ENCODE measurements around the gene PRPS1. TPM values are rescaled to one million over a fixed set of nuclear protein-coding genes. Genes with fewer than 3 reads are reported as not detected.
A peak's percentile ranks its signal among the peaks of the same experiment; 100 is the strongest.

PRPS1 gene
- total and polyA plus RNA-seq, 4 donors, result 11.7 to 42.0 (median 33.0) TPM

DNA sequence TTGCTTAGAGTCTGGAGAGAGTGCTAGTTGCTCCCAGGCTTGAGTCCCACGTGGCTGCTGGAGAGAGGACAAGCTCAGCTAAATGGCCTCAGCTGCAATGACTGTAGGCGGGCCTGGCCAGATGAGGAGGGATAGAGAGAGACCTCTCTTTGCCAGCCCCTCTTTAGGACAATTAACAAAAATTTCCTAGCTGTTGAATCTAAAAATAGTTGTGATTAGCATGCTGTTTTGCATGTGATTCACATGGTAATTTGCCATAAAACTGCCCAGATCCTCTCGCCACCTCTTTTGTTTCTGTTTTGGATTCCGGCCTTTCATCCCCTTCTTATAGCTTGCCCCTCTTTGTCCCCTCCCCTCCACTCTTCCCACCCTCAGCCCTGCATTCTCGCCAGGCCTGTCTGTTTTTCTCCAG lies 28.9 kb upstream of the PRPS1 start:
- no peak overlapping the region for H3K9ac ChIP-seq (ENCODE audit: insufficient read depth in 1 of 2, low read length in 2 of 2)
- DNase-seq (peak; percentile 70 to 91 (median 86)), ATAC-seq (ENCODE audit: insufficient read depth, low FRiP score) (no peak)
- H3K4me3 ChIP-seq, result no peak overlapping the region
- peaks cover 0 to 10% (median 0%) of the 10 kb centered on the region in 5 donors for H3K4me1 ChIP-seq (ENCODE audit: control insufficient read depth in 5 of 5, insufficient read depth in 5 of 5, low read length in 5 of 5)
- no peaks in the 10 kb centered on the region for H3K9me3 ChIP-seq (ENCODE audit: control insufficient read depth in 4 of 4, insufficient read depth in 3 of 4, low read length in 3 of 4)
- H3K27me3 ChIP-seq (ENCODE audit: control insufficient read depth in 3 of 3, insufficient read depth in 3 of 3, low read length in 2 of 3), result peaks cover 0 to 12% (median 0%) of the 10 kb centered on the region in 3 donors
- no peaks in the 10 kb centered on the region for H3K36me3 ChIP-seq (ENCODE audit: control insufficient read depth in 4 of 4, insufficient read depth in 4 of 4, low read length in 4 of 4)
- 61 to 91% methylated on average over 5 of the region's 5 CpGs for WGBS, 2 donors
- H3K27ac ChIP-seq (ENCODE audit: low read depth in 1 of 2, low read length in 1 of 2), result no peak overlapping the region
- no peak for TF ChIP-seq CTCF (IDR thresholded peaks at IDR 0.05; ENCODE audit: control extremely low read depth, extremely low read depth)

DNA sequence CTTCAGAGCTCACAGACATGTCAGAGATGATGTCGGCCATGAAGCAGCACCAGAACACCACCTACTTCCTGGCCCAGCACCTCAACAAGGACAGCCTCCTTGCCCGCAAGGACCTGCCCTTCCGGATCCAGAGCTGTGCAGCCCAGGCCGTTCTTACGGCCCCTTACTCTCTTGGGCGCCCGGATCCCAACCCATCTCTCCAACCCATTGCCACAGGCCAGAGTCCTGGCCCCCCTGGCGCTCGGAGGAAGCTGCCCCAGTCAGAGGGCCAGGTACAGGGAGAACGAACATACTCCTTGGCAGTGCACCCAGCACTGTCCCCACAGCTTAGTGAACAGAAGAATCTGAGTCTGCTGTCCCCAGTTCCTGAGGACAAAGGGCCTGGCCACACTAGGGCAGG lies 27.9 kb upstream of the PRPS1 start:
- Histone ChIP-seq H3K36me3 (ENCODE audit: control insufficient read depth in 4 of 4, insufficient read depth in 4 of 4, low read length in 4 of 4) (no peaks in the 10 kb centered on the region), H3K27me3 (ENCODE audit: control insufficient read depth in 3 of 3, insufficient read depth in 3 of 3, low read length in 2 of 3) (peaks cover 0 to 12% (median 0%) of the 10 kb centered on the region in 3 donors), H3K27ac (ENCODE audit: low read depth in 1 of 2, low read length in 1 of 2) (no peak overlapping the region), H3K4me3 (no peak overlapping the region), H3K9me3 (ENCODE audit: control insufficient read depth in 4 of 4, insufficient read depth in 3 of 4, low read length in 3 of 4) (no peaks in the 10 kb centered on the region), H3K4me1 (ENCODE audit: control insufficient read depth in 5 of 5, insufficient read depth in 5 of 5, low read length in 5 of 5) (peaks cover 0 to 10% (median 0%) of the 10 kb centered on the region in 5 donors), H3K9ac (ENCODE audit: insufficient read depth in 1 of 2, low read length in 2 of 2) (no peak overlapping the region)
- WGBS, 2 donors, result 87 to 90% methylated on average over 9 to 10 of the region's 10 CpGs
- DNase-seq (no peak), ATAC-seq (ENCODE audit: insufficient read depth, low FRiP score) (no peak)
- TF ChIP-seq CTCF (IDR thresholded peaks at IDR 0.05; ENCODE audit: control extremely low read depth, extremely low read depth), result no peak

DNA sequence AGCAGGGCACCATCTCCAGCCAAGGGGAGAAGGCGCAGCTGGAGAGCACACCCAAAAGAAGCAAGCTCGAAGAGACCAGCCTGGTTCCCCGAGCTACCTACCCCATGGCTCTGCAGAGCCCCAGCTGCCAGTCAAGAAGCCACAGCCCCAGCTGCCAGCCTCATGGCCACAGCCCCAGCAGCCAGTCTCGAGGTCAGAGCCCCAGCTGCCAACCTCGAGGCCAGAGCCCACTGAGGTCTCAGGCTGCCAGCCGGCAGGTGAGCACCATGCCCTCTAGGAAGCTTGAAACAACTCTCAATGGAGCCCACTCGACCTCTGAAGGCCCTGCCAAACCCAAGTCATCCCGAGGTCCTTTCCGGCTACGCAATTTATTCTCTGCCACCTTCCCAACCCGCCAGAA lies 27.0 kb upstream of the PRPS1 start:
- WGBS, 2 donors, result 78 to 87% methylated on average over 10 to 11 of the region's 11 CpGs

More for the DNA sequence above, 27.0 kb upstream of the PRPS1 start:
- Histone ChIP-seq H3K27ac (ENCODE audit: low read depth in 1 of 2, low read length in 1 of 2) (no peak overlapping the region), H3K9ac (ENCODE audit: insufficient read depth in 1 of 2, low read length in 2 of 2) (no peak overlapping the region), H3K4me1 (ENCODE audit: control insufficient read depth in 5 of 5, insufficient read depth in 5 of 5, low read length in 5 of 5) (peaks cover 0 to 10% (median 0%) of the 10 kb centered on the region in 5 donors), H3K36me3 (ENCODE audit: control insufficient read depth in 4 of 4, insufficient read depth in 4 of 4, low read length in 4 of 4) (no peaks in the 10 kb centered on the region), H3K9me3 (ENCODE audit: control insufficient read depth in 4 of 4, insufficient read depth in 3 of 4, low read length in 3 of 4) (no peaks in the 10 kb centered on the region), H3K4me3 (no peak overlapping the region), H3K27me3 (ENCODE audit: control insufficient read depth in 3 of 3, insufficient read depth in 3 of 3, low read length in 2 of 3) (peaks cover 0 to 9% (median 0%) of the 10 kb centered on the region in 3 donors)
- ATAC-seq (ENCODE audit: insufficient read depth, low FRiP score) (no peak), DNase-seq (no peak)
- no peak for TF ChIP-seq CTCF (IDR thresholded peaks at IDR 0.05; ENCODE audit: control extremely low read depth, extremely low read depth)
